CD14-positive monocyte (primary cell): ENCODE data around the gene GALNT12. TPM values are rescaled to one million over a fixed set of nuclear protein-coding genes. Genes with fewer than 3 reads are reported as not detected.

Experiments used
- DNase-seq, 3 donors: peaks; one replicate each; pipeline ENCODE4 v3.0.0-alpha.2; 2011 to 2022
- H2AFZ ChIP-seq: 2 replicates; pipeline ENCODE4 v1.6.0; 2012; ENCODE audit warnings: mild to moderate bottlenecking, low read depth, low read length, inconsistent platforms; ENCODE audit not compliant: insufficient read depth, poor library complexity, severe bottlenecking
- H3K27ac ChIP-seq, 2 donors: 1 replicate in 1 of 2; 2 replicates in 1 of 2; pipeline ENCODE4 v1.5.1; 2012 to 2013; ENCODE audit warnings: low read length in 2 of 2, control low read depth in 1 of 2, inconsistent platforms in 1 of 2, low read depth in 1 of 2, mild to moderate bottlenecking in 1 of 2
- H3K27me3 ChIP-seq, 2 donors: one replicate each; pipeline versions ENCODE4 v1.6.0 to v1.6.1; 2011 to 2013; ENCODE audit warnings: low read length in 2 of 2; ENCODE audit not compliant: control insufficient read depth in 2 of 2, insufficient read depth in 2 of 2
- H3K36me3 ChIP-seq, 2 donors: replicated peaks in 1 of 2; 1 replicate in 1 of 2; 2 replicates in 1 of 2; pipeline versions ENCODE4 v1.5.1 to v1.6.1; 2012 to 2013; ENCODE audit warnings: low read length in 2 of 2, control low read depth in 1 of 2, inconsistent platforms in 1 of 2, mild to moderate bottlenecking in 1 of 2; ENCODE audit not compliant: insufficient read depth in 2 of 2, control insufficient read depth in 1 of 2
- H3K4me1 ChIP-seq, 2 donors: 1 replicate in 1 of 2; 2 replicates in 1 of 2; pipeline versions ENCODE4 v1.5.1 to v1.6.1; 2012 to 2013; ENCODE audit warnings: low read length in 2 of 2, control low read depth in 1 of 2, inconsistent platforms in 1 of 2, mild to moderate bottlenecking in 1 of 2, moderate library complexity in 1 of 2; ENCODE audit not compliant: insufficient read depth in 2 of 2, control insufficient read depth in 1 of 2
- H3K4me2 ChIP-seq: replicated peaks from 2 replicates; pipeline ENCODE3; 2012; ENCODE audit warnings: low read length, moderate library complexity, mild to moderate bottlenecking; ENCODE audit not compliant: poor library complexity, severe bottlenecking; ENCODE audit errors: extremely low read depth
- H3K4me3 ChIP-seq, 3 experiments: fragments of 200-600 bp in 1 of 3; sonication (generic) in 1 of 3; replicated peaks in 1 of 3; 1 replicate in 2 of 3; 2 replicates in 1 of 3; pipeline ENCODE4 v1.5.1; 2011 to 2013; ENCODE audit warnings: low read length in 3 of 3, mild to moderate bottlenecking in 3 of 3, control low read depth in 2 of 3, low read depth in 2 of 3, inconsistent platforms in 1 of 3, moderate library complexity in 1 of 3
- H3K79me2 ChIP-seq: 2 replicates; pipeline ENCODE4 v1.6.0; 2012; ENCODE audit warnings: mild to moderate bottlenecking, control low read depth, inconsistent platforms, low read length, moderate library complexity; ENCODE audit not compliant: insufficient read depth
- H3K9ac ChIP-seq: 2 replicates; pipeline ENCODE4 v1.6.0; 2017; ENCODE audit warnings: low read length, mild to moderate bottlenecking; ENCODE audit not compliant: insufficient read depth, poor library complexity, severe bottlenecking
- H3K9me3 ChIP-seq, 2 donors: replicated peaks in 1 of 2; 1 replicate in 1 of 2; 2 replicates in 1 of 2; pipeline versions ENCODE4 v1.5.1 to v1.6.1; 2012 to 2013; ENCODE audit warnings: low read length in 2 of 2, control low read depth in 1 of 2; ENCODE audit not compliant: control insufficient read depth in 1 of 2, insufficient read depth in 1 of 2
- H4K20me1 ChIP-seq: 2 replicates; pipeline ENCODE4 v1.6.0; 2012; ENCODE audit warnings: mild to moderate bottlenecking, low read length, control low read depth, moderate library complexity; ENCODE audit not compliant: insufficient read depth
- H3K27ac Mint-ChIP-seq, 7 donors: one replicate each; pipeline ENCODE4 v1.8.0; 2020; ENCODE audit warnings: mild to moderate bottlenecking in 7 of 7, mixed read lengths in 7 of 7, moderate library complexity in 6 of 7, inconsistent platforms in 2 of 7
- H3K27me3 Mint-ChIP-seq, 3 donors: one replicate each; pipeline ENCODE4 v1.8.0; 2021 to 2022; ENCODE audit warnings: low read depth in 3 of 3, mild to moderate bottlenecking in 3 of 3, mixed read lengths in 3 of 3, moderate library complexity in 3 of 3, inconsistent platforms in 1 of 3
- H3K36me3 Mint-ChIP-seq, 2 donors: one replicate each; pipeline ENCODE4 v1.8.0; 2020; ENCODE audit warnings: mixed read lengths in 2 of 2, inconsistent platforms in 1 of 2, mild to moderate bottlenecking in 1 of 2
- H3K4me1 Mint-ChIP-seq: one replicate; pipeline ENCODE4 v1.8.0; 2020; ENCODE audit warnings: mild to moderate bottlenecking, mixed read lengths
- H3K4me3 Mint-ChIP-seq, 2 donors: one replicate each; pipeline ENCODE4 v1.8.0; 2020; ENCODE audit warnings: mild to moderate bottlenecking in 2 of 2, mixed read lengths in 2 of 2, moderate library complexity in 1 of 2
- H3K9me3 Mint-ChIP-seq, 7 donors: one replicate each; pipeline ENCODE4 v1.8.0; 2020 to 2022; ENCODE audit warnings: mixed read lengths in 7 of 7, mild to moderate bottlenecking in 6 of 7, moderate library complexity in 6 of 7, inconsistent platforms in 2 of 7
- WGBS: methylation state at CpG from one replicate; pipeline ENCODE4 v1.1.5; 2013; ENCODE audit warnings: missing lambda C conversion rate; ENCODE audit not compliant: insufficient coverage; 5-methylcytosine and 5-hydroxymethylcytosine counted together
- intact Hi-C, 2 donors: fragments of 100-400 bp; cut with micrococcal nuclease; formaldehyde crosslinking; loops; one replicate each; pipeline versions ENCODE4 v1.15.0 to v1.15.1; 2023
- polyA plus RNA-seq, 3 donors: library from polyadenylated mRNA; depleted of rRNA in 1 of 3; unstranded in 2 of 3; stranded (reverse) in 1 of 3; fragments of 300-500 nt in 2 of 3; fragments of >200 nt in 1 of 3; fragmentation: Illumina TruSeq in 2 of 3; gene quantifications; 1 replicate in 2 of 3; 2 replicates in 1 of 3; pipeline ENCODE4 v1.2.3, GENCODE V29; 2012 to 2021
- TF ChIP-seq, protein P1 (sequence below): fragments of 200-600 bp; IDR thresholded peaks from one replicate; pipeline ENCODE4 v1.8.0; 2022; ENCODE audit warnings: antibody characterized with exemption, mild to moderate bottlenecking

Gene GALNT12
- polyA plus RNA-seq, 3 donors = 0.16 TPM; not detected in 2

DNA sequence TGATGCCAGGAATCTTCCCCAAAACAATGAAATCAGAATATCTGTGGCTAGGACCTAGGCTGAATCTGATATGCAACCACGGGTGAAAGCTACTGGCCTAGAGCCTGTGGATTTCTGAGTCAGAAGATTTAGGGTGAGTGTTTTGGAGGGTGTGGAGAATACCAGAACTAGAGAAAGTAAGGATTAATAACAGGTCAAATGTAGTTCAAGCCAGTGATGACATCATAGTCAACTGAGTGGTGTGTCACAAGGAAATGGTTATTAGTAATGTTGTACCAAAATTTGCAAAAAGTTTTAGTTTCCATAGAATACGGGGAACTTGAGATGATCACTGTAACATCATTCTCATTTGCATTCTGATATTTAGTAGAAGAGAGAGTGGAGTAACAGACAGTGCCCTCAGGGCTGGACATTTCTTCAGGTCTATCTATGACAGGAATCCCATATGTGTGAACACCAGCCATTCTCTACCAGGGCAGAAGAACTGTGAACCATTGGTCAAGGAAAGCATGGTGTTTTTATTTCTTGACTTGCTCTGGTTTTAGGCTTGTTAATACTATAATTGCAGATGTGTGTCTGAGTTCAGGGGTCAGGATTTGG lies 3.7 kb downstream of the GALNT12 start:
- Histone ChIP-seq H4K20me1 (no peaks in the 10 kb centered on the region), H3K4me1 (peaks cover 12 to 14% of the 10 kb centered on the region in 2 donors), H3K9ac (no peak overlapping the region), H3K27me3 (peaks cover 14 to 33% of the 10 kb centered on the region in 2 donors), H2AFZ (no peak overlapping the region), H3K4me2 (no peak overlapping the region), H3K36me3 (no peaks in the 10 kb centered on the region), H3K27ac (no peak overlapping the region), H3K79me2 (no peaks in the 10 kb centered on the region), H3K9me3 (peaks cover 0 to 4% of the 10 kb centered on the region in 2 donors), H3K4me3 (no peak overlapping the region)
- Mint-ChIP-seq H3K4me3 (no peak overlapping the region), H3K4me1 (peaks cover 36% of the 10 kb centered on the region), H3K9me3 (peaks cover 0 to 11% (median 1%) of the 10 kb centered on the region in 7 donors), H3K27ac (peak overlapping the region in 3 of 7 donors; percentile 55 to 70 (median 56)), H3K27me3 (peaks cover 25 to 35% (median 29%) of the 10 kb centered on the region in 3 donors), H3K36me3 (peaks cover 3 to 7% of the 10 kb centered on the region in 2 donors)
- no CpG with 5 or more reads among the region's 2 CpGs for WGBS
- intact Hi-C loops = no loop called here
- DNase-seq = peak; percentile 34 to 67 (median 40)
- TF ChIP-seq, protein P1, sequence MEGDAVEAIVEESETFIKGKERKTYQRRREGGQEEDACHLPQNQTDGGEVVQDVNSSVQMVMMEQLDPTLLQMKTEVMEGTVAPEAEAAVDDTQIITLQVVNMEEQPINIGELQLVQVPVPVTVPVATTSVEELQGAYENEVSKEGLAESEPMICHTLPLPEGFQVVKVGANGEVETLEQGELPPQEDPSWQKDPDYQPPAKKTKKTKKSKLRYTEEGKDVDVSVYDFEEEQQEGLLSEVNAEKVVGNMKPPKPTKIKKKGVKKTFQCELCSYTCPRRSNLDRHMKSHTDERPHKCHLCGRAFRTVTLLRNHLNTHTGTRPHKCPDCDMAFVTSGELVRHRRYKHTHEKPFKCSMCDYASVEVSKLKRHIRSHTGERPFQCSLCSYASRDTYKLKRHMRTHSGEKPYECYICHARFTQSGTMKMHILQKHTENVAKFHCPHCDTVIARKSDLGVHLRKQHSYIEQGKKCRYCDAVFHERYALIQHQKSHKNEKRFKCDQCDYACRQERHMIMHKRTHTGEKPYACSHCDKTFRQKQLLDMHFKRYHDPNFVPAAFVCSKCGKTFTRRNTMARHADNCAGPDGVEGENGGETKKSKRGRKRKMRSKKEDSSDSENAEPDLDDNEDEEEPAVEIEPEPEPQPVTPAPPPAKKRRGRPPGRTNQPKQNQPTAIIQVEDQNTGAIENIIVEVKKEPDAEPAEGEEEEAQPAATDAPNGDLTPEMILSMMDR = no peak

- Mint-ChIP-seq H3K4me3 (no peak overlapping the region), H3K9me3 (peaks cover 0 to 11% (median 9%) of the 10 kb centered on the region in 7 donors), H3K27me3 (peaks cover 0 to 4% (median 2%) of the 10 kb centered on the region in 3 donors), H3K4me1 (peaks cover 5% of the 10 kb centered on the region), H3K36me3 (peaks cover 0 to 2% of the 10 kb centered on the region in 2 donors), H3K27ac (no peak overlapping the region)
- H3K27me3 ChIP-seq = no peaks in the 10 kb centered on the region
- no CpG with 5 or more reads among the region's 6 CpGs for WGBS
- no peak overlapping the region for H3K4me3 ChIP-seq
- DNase-seq = no peak
- no peaks in the 10 kb centered on the region for H4K20me1 ChIP-seq
- no peak overlapping the region for H3K4me2 ChIP-seq
- H3K4me1 ChIP-seq = no peaks in the 10 kb centered on the region
- H3K36me3 ChIP-seq = no peaks in the 10 kb centered on the region
- no peak overlapping the region for H3K27ac ChIP-seq
- no peaks in the 10 kb centered on the region for H3K79me2 ChIP-seq
- intact Hi-C loops = no loop called here
- no peak overlapping the region for H3K9ac ChIP-seq
- TF ChIP-seq, protein P1 = no peak
- no peak overlapping the region for H2AFZ ChIP-seq
- H3K9me3 ChIP-seq = peaks cover 6 to 7% of the 10 kb centered on the region in 2 donors
Observed at GRCh38 chr9:98815391-98815951, 8.0 kb downstream of the GALNT12 start.
